Adrenal gland (tissue), 5 donors: Measurements from ENCODE around the gene FBXW7.

Experiments used
- POLR2A ChIP-seq, 2 donors: fragments of 450-650 bp; IDR thresholded peaks; one replicate each; pipeline ENCODE4 v1.6.1; 2017; ENCODE audit warnings: antibody characterized with exemption in 2 of 2, mild to moderate bottlenecking in 2 of 2, moderate library complexity in 1 of 2
- TF ChIP-seq, protein P1 (sequence below), 6 experiments: fragments of 450-650 bp in 4 of 6; fragments of 200-600 bp in 2 of 6; sonication (generic) in 1 of 6; IDR thresholded peaks; 1 replicate in 5 of 6; 2 replicates in 1 of 6; pipeline versions ENCODE4 v1.5.1 to v1.8.0; 2016 to 2021; ENCODE audit warnings: antibody characterized with exemption in 6 of 6, mild to moderate bottlenecking in 2 of 6, moderate library complexity in 1 of 6
- donor health status: DM: no; HTN: no; CAD: no.

DNA sequence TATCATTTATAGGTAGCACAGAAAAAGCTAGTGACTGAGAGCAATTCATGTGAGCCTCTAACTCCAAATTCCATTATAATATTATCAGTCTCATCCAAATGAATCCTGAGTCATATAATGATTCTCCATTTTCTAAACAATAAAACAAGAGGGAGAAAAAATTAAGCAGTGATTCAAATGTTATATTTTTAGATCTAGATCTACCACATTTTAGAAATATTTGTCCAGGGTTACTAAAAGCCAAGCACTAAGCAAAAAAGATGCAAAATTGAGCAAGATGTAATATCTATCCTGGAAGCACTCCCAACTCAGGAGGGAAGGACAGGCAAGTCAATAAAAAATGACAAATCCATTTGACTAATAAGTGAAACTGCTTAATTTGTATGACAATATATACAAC is 172.8 kb downstream of the FBXW7 start:
- TF ChIP-seq, protein P1, sequence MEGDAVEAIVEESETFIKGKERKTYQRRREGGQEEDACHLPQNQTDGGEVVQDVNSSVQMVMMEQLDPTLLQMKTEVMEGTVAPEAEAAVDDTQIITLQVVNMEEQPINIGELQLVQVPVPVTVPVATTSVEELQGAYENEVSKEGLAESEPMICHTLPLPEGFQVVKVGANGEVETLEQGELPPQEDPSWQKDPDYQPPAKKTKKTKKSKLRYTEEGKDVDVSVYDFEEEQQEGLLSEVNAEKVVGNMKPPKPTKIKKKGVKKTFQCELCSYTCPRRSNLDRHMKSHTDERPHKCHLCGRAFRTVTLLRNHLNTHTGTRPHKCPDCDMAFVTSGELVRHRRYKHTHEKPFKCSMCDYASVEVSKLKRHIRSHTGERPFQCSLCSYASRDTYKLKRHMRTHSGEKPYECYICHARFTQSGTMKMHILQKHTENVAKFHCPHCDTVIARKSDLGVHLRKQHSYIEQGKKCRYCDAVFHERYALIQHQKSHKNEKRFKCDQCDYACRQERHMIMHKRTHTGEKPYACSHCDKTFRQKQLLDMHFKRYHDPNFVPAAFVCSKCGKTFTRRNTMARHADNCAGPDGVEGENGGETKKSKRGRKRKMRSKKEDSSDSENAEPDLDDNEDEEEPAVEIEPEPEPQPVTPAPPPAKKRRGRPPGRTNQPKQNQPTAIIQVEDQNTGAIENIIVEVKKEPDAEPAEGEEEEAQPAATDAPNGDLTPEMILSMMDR (IDR thresholded peaks at IDR 0.05): no peak
- TF ChIP-seq POLR2A (IDR thresholded peaks at IDR 0.05): no peak
